ENCODE data around the gene GMDS.

Gene GMDS

DNA sequence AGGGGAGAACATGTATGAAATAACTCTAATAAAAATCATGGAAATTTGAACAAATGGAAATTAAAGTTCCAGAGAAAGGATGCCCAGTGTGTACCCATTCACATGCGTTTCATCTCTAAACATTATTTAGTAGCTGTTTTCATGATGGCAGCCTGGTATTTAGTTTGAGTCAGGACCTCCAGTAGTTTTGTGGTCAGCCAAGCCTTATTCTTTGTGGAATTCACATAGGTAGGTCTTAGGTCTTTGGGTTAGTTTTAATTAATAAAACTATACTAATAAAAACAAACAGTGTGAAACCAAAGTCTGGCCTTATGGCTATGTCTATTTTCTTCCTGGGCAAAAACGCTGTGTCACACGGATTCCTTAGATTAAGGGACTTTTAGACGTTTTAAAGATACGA lies 497.9 kb downstream of the GMDS start:
- no peaks in the 10 kb centered on the region for H3K27me3 Mint-ChIP-seq
- H3K27ac Mint-ChIP-seq = no peak overlapping the region
- H3K4me1 Mint-ChIP-seq (ENCODE audit: low read depth) = no peaks in the 10 kb centered on the region
- H3K4me3 Mint-ChIP-seq = no peak overlapping the region
- H3K9me3 Mint-ChIP-seq = peaks cover 11% of the 10 kb centered on the region
- H3K36me3 Mint-ChIP-seq (ENCODE audit: low read depth) = peaks cover 11% of the 10 kb centered on the region

GRCh38 chr6:1747003-1747402 lies 498.4 kb downstream of the GMDS start:
- H3K4me1 Mint-ChIP-seq (ENCODE audit: low read depth) = no peaks in the 10 kb centered on the region

DNA sequence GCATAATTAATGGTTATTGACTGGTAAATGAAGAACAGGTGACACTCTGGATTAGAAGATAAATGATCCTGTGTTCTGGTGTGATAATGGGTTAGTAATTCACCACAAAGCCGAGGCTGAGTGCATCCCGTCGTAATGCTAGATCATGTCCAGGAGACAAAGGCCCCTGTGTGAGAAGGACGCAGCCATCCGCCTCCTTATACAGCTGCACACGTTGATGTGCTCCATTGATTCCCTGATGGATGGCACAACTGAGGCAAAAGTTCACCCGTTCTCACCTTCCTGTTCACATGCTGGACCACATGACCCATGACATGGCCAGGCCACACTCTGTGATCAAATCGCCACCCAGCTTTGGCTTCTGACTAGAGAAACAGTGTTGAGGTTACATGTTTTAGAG lies 499.6 kb downstream of the GMDS start:
- H3K27ac Mint-ChIP-seq = no peak overlapping the region
- H3K9me3 Mint-ChIP-seq = no peaks in the 10 kb centered on the region
- no peaks in the 10 kb centered on the region for H3K4me1 Mint-ChIP-seq (ENCODE audit: low read depth)

More at GRCh38 chr6:1747003-1747402, 498.4 kb downstream of the GMDS start:
- Mint-ChIP-seq H3K4me3 (no peak overlapping the region), H3K9me3 (peaks cover 5% of the 10 kb centered on the region), H3K36me3 (ENCODE audit: low read depth) (peaks cover 6% of the 10 kb centered on the region), H3K27me3 (no peaks in the 10 kb centered on the region), H3K27ac (no peak overlapping the region)

DNA sequence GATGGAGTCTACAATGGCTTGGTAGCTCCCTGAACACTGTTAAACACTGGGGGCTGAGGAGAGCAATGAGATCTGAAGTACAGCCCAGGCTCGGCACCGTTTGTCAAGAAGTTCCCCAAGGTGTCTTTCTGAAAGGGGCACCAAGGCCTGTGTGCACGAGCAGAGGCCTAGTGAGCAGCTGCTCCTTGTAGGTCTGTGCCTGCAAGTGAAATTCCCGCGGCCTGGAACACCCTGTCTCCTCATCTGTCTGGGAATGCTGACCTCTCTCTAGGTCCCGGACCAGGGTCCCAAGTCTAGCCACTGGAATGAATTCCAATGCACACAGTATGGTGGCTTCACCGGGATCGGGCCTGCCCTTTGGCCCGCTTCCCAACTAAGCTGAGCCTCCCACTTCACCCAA lies 500.9 kb downstream of the GMDS start:
- H3K9me3 Mint-ChIP-seq = no peaks in the 10 kb centered on the region
- H3K36me3 Mint-ChIP-seq (ENCODE audit: low read depth) = peaks cover 4% of the 10 kb centered on the region
- H3K27ac Mint-ChIP-seq = no peak overlapping the region
- no peaks in the 10 kb centered on the region for H3K4me1 Mint-ChIP-seq (ENCODE audit: low read depth)
- no peaks in the 10 kb centered on the region for H3K27me3 Mint-ChIP-seq
- H3K4me3 Mint-ChIP-seq = no peak overlapping the region

More for the DNA sequence above, 499.6 kb downstream of the GMDS start:
- Mint-ChIP-seq H3K4me3 (no peak overlapping the region), H3K36me3 (ENCODE audit: low read depth) (peaks cover 4% of the 10 kb centered on the region), H3K27me3 (no peaks in the 10 kb centered on the region)

DNA sequence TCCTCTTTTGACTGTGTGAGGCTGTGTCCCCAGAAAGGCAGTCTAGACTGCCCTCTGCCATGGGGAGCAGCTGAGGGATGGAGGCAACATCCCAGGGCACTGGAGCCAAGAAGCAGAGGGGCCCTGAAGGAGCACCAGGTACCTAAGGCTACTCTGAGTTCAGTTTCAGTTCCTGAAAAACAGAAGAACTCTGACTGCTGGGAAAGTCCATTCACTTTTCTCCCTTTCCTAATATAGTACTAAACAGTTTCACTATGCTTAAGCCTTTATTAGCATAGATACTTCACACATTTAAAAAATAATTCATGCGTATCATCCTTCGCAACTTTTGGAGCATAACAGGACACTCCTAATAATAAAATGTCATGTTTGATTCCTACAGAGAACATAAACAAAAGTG lies 505.7 kb downstream of the GMDS start:
- H3K4me3 Mint-ChIP-seq = no peak overlapping the region

DNA sequence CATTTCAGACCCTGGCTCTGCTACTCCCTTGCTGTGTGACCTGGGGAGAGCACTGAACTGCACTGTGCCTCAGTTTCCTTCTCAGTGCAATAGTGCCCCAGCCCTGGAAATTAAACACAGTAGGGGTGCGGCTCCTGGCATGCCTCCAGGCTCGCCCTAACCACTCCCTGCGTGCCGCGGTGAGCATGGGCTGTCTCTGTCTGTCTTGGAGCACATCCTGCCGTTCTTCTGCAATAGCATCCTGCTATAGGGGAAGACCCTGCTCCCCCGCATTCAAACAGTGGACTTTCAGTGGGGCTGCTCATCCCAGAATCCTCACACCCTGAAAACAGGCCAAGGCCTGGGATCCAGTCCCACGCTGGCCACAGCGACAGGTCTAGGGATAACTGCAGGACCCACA lies 506.2 kb downstream of the GMDS start:
- H3K4me1 Mint-ChIP-seq (ENCODE audit: low read depth) = no peaks in the 10 kb centered on the region
- no peak overlapping the region for H3K27ac Mint-ChIP-seq
- no peak overlapping the region for H3K4me3 Mint-ChIP-seq
- H3K9me3 Mint-ChIP-seq = no peaks in the 10 kb centered on the region
- H3K36me3 Mint-ChIP-seq (ENCODE audit: low read depth) = peaks cover 6% of the 10 kb centered on the region
- no peaks in the 10 kb centered on the region for H3K27me3 Mint-ChIP-seq

More for the DNA sequence above, 505.7 kb downstream of the GMDS start:
- H3K27me3 Mint-ChIP-seq = no peaks in the 10 kb centered on the region
- H3K27ac Mint-ChIP-seq = no peak overlapping the region
- H3K4me1 Mint-ChIP-seq (ENCODE audit: low read depth) = no peaks in the 10 kb centered on the region
- H3K36me3 Mint-ChIP-seq (ENCODE audit: low read depth) = peaks cover 6% of the 10 kb centered on the region
- no peaks in the 10 kb centered on the region for H3K9me3 Mint-ChIP-seq

- peaks cover 6% of the 10 kb centered on the region for H3K36me3 Mint-ChIP-seq (ENCODE audit: low read depth)
- no peaks in the 10 kb centered on the region for H3K9me3 Mint-ChIP-seq
- no peak overlapping the region for H3K27ac Mint-ChIP-seq
- no peak overlapping the region for H3K4me3 Mint-ChIP-seq
- no peaks in the 10 kb centered on the region for H3K27me3 Mint-ChIP-seq
- H3K4me1 Mint-ChIP-seq (ENCODE audit: low read depth) = no peaks in the 10 kb centered on the region
These were observed 506.8 kb downstream of the GMDS start for GRCh38 chr6:1738558-1739081.

DNA sequence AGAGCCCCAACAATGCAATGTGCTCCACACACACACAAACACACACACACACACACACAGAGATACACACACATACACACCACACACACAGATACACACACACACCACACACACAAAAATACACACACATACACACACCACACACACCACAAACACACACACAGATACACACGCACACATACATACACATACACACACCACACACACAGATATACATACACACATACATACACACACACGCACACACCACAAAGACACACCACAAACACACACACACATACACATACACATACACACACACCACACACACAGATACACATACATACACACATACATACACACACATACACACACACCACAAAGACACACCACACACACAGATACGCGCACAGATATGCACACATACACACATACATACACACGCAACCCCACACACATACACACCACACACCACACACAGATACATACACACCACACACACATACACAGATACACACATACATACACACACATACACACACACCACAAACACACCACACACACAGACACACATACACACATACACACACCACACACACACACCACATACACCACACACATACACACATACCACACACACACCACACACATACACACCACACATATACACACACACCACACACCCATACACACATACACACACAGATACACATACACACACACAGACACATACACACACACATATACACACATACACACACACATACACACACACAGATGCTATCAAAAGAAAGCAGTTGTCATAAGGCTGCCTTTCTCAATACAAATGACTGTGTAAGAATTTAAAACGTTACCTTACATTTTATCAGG lies 507.7 kb downstream of the GMDS start:
- no peaks in the 10 kb centered on the region for H3K27me3 Mint-ChIP-seq
- no peaks in the 10 kb centered on the region for H3K4me1 Mint-ChIP-seq (ENCODE audit: low read depth)
- no peaks in the 10 kb centered on the region for H3K9me3 Mint-ChIP-seq
- H3K4me3 Mint-ChIP-seq = no peak overlapping the region
- H3K36me3 Mint-ChIP-seq (ENCODE audit: low read depth) = peaks cover 7% of the 10 kb centered on the region
- H3K27ac Mint-ChIP-seq = no peak overlapping the region

- Mint-ChIP-seq H3K4me1 (ENCODE audit: low read depth) (no peaks in the 10 kb centered on the region), H3K36me3 (ENCODE audit: low read depth) (peaks cover 11% of the 10 kb centered on the region), H3K27me3 (no peaks in the 10 kb centered on the region), H3K9me3 (peaks cover 3% of the 10 kb centered on the region), H3K4me3 (no peak overlapping the region), H3K27ac (no peak overlapping the region)
These were observed 508.9 kb downstream of the GMDS start for GRCh38 chr6:1736346-1737105.

- Mint-ChIP-seq H3K27ac (no peak overlapping the region), H3K4me1 (ENCODE audit: low read depth) (no peaks in the 10 kb centered on the region), H3K27me3 (no peaks in the 10 kb centered on the region), H3K4me3 (no peak overlapping the region), H3K9me3 (peaks cover 10% of the 10 kb centered on the region), H3K36me3 (ENCODE audit: low read depth) (peaks cover 15% of the 10 kb centered on the region)
These were observed 510.1 kb downstream of the GMDS start for GRCh38 chr6:1735239-1735803.

GRCh38 chr6:1730882-1731281 lies 514.5 kb downstream of the GMDS start:
- H3K27me3 Mint-ChIP-seq = no peaks in the 10 kb centered on the region
- peaks cover 22% of the 10 kb centered on the region for H3K36me3 Mint-ChIP-seq (ENCODE audit: low read depth)
- H3K4me3 Mint-ChIP-seq = no peak overlapping the region
- H3K27ac Mint-ChIP-seq = no peak overlapping the region
- H3K4me1 Mint-ChIP-seq (ENCODE audit: low read depth) = no peaks in the 10 kb centered on the region
- H3K9me3 Mint-ChIP-seq = peaks cover 10% of the 10 kb centered on the region

DNA sequence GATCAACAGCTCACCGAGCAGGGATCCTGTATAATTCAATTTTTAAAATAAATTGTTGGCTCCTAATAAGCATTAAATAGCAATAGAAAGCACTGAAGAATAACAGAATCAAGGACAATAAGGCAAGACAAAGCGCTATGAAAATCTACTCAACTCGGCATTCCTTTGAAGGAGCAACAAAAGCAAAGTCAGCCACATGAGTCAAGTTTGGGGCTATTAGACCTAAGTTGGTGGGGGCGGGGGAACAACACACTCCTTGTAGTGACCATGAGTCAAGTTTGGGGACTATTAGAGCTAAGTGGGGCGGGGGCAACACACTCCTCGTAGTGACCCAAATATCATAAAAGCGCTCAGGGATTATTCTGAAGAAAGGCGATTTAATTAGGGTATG lies 515.7 kb downstream of the GMDS start:
- Mint-ChIP-seq H3K27me3 (no peaks in the 10 kb centered on the region), H3K4me1 (ENCODE audit: low read depth) (no peaks in the 10 kb centered on the region), H3K36me3 (ENCODE audit: low read depth) (peaks cover 33% of the 10 kb centered on the region), H3K27ac (no peak overlapping the region), H3K4me3 (no peak overlapping the region), H3K9me3 (peaks cover 10% of the 10 kb centered on the region)

DNA sequence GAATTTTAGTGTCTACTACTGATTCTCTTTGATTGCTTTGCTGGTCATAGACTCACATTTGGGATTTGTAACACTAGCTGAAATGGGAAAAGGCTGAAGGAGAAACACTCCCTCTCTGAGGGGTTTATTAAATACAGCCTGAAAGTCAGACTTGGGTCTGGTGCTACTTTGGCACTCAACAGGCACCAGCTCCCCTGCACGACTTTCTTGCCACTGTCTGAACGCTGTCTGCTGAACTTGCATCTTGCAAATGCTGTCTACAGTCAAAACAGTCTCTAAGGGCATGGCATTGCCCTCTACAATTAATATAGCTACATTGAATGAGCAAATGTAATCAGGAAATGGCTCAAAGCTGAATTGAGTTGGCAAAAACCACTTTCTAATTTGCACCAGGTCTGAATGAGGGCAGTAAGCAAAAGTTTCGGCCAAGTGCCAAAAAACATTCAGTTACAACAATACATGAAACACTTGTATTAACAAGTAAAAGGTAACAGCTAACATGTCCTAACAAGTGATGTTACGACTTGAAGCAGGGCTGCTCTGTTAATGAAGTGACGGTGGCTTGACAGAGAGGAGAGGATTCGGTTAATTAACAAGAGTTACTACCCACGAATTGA lies 516.2 kb downstream of the GMDS start:
- peaks cover 36% of the 10 kb centered on the region for H3K36me3 Mint-ChIP-seq (ENCODE audit: low read depth)
- no peaks in the 10 kb centered on the region for H3K27me3 Mint-ChIP-seq
- H3K27ac Mint-ChIP-seq = no peak overlapping the region
- H3K4me1 Mint-ChIP-seq (ENCODE audit: low read depth) = no peaks in the 10 kb centered on the region
- H3K4me3 Mint-ChIP-seq = no peak overlapping the region
- peaks cover 10% of the 10 kb centered on the region for H3K9me3 Mint-ChIP-seq

DNA sequence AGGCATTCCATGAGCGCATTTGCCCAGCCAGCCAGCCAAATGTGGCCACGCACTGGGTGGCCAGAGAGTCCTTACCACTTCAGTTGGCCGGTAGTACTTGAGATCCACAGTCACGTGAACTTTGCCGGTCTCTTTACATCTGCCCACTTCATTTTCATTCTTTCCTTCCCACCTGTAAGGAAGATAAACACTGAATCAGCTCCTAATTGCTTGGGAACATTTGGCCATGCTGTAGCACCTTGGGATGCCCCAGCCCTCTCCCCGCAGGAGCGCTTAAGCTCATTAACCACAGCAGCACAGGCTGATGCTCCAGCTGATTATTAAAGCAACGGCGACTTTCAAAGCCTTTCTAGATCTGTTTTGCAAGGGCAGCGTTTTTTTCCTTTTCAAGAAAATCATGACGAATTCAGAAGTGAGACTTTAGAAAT lies 519.0 kb downstream of the GMDS start:
- Mint-ChIP-seq H3K27me3 (no peaks in the 10 kb centered on the region), H3K9me3 (peaks cover 7% of the 10 kb centered on the region), H3K4me3 (no peak overlapping the region), H3K36me3 (ENCODE audit: low read depth) (peaks cover 39% of the 10 kb centered on the region), H3K4me1 (ENCODE audit: low read depth) (no peaks in the 10 kb centered on the region), H3K27ac (no peak overlapping the region)

DNA sequence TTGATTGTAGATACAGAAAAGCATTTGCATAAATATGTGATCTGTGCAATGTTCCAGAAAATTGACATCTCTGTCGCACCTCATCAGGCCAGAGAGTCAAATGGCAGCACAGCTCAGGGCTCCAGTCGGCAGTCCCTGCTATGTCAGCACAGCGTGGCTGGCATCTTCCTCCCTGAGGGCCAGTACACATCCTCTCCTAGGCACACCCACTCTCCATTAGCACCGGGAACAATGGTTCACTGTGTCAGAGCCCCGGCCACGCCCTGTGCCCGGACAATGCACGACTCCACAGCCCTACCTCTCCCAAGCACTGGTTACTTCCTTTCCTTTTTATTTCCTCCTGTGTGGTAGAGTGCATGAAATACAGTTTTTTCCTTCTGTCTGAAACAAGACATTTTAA lies 520.8 kb downstream of the GMDS start:
- Mint-ChIP-seq H3K4me1 (ENCODE audit: low read depth) (no peaks in the 10 kb centered on the region), H3K9me3 (no peaks in the 10 kb centered on the region), H3K36me3 (ENCODE audit: low read depth) (peaks cover 32% of the 10 kb centered on the region), H3K27ac (no peak overlapping the region), H3K27me3 (no peaks in the 10 kb centered on the region), H3K4me3 (no peak overlapping the region)

Data from stimulated activated naive CD8-positive, alpha-beta T cell treated with anti-CD3 and anti-CD28 coated beads, Interleukin-15, Interleukin-2, amounts not matched to agents 100 ng/mL and 50 ng/mL, for 24 hours (primary cell).